DMS114 treated with DMSO at 0.1 percent for 48 hours (cell line): Measurements from ENCODE around the gene MUCL3.
"Not testable (repeated sequence)": the region's sequence is repeated elsewhere in the genome, so short reads cannot be mapped to it uniquely, and the experiment has no call there.

Experiments
- DNase-seq: peaks from one replicate; lab custom pipeline; 2025; ENCODE audit not compliant: unreplicated experiment; lab: John Stamatoyannopoulos, UW

Gene MUCL3

DNA sequence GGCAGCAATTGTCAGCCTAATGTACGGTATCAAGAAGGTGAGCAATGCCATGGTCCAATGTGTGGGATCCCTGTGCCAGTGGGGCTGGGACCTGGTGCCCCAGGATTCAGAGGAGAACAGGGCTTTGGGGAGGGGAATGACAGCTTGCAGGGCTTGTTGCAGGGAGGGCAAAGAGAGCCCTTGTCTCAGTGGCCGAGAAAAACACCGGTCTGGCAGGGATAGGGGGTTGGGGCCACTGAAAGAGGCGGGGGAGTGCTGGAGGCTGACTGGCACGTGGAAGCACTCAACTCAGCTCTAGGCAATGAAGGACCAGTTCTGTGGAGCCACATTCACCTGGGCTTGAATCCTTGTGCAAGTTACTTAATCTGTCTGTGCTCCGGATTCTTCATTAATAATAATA is 3.5 kb upstream of the MUCL3 start:
- DNase-seq: no peak

DNA sequence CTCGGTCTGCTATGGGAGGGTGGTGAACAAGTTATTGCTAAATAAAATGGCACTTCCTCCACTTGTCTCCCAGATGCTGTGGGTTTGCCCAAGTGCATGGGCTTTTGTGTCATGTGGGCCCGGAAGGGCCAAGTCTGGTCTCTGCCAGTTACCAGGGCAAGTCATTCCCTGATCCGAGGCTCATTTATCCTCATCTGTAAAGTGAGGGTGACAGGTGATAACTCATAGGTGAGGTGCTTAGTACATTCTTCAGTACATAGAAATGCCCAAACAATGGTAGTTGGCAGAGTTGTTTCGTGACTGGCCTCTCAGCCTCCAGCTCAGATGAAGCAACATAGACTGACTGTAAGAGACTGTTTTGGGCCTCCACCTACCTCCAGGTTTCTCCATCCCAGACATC is 2.0 kb upstream of the MUCL3 start:
- DNase-seq: no peak

DNA sequence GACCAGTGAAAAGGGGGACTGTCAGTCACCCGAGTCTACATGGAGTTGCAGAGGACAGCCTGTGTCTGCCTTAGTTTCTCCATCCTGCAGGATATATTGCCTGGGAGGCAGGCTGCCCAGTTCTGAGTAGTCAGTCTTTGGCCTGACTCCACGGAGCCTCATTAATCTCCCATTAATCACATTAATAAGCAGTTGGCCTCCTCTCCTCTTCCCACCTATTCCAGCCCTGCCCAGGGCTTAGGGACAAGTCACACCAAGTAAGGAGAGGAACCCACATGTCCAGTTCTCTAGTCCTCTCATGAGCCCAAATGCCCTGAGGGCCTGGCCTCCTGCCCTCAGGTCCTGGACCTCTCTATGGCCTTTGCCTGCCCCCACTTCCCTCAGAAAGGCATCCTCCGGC is 1.3 kb upstream of the MUCL3 start:
- no peak for DNase-seq

DNA sequence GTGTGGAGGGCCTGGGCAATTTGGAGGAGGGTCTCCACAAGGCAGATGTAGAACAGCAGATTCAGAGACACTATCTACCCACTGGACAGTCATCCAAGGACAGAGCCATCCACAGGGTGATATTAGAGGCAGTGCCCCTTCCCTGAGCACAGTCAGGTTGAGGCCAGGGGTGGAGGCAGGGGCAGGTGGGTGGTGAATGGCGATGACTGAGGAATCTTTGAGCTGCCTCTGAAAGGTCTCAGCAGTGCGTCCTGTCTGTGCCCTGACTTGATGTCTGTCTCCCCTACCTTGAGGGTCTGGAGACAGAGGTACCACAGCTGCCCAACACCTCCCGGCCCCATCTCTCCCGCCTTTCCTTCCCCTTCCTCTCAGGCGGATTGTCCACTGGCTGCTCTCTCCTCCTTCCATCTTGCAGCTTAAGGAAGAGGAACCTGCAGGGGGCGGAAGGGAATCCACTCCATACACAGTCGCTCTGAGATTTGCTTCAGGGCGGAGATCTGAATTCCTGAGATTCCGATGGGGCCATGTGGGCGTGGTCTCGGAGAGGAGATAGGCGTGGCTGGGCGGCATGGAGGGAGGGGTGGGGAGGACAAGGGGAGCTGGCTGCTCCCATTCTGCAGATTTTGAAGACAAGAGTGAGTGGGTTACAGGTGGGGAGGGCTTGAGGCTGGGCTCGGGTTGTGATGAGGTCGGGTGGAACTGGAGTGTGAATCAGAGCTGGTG is 1.7 kb downstream of the MUCL3 start:
- DNase-seq: no peak

DNA sequence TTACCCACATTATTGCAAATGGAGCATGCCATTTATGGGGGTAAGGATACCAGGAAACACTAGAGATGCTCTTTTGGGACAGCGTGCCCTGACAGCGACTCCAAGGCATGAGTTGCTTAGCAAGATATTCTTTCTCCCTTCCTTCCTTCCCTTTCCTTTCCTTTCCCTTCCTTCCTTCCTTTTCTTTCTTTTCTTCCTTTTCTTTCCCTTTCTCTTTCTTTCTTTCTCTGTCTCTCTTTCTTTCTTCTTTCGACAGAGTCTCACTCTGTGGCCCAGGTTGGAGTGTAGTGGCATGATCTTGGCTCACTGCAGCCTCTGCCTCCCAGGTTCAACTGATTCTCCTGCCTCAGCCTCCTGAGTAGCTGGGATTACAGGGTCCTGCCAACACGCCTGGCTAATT is 3.3 kb downstream of the MUCL3 start:
- no peak for DNase-seq

DNA sequence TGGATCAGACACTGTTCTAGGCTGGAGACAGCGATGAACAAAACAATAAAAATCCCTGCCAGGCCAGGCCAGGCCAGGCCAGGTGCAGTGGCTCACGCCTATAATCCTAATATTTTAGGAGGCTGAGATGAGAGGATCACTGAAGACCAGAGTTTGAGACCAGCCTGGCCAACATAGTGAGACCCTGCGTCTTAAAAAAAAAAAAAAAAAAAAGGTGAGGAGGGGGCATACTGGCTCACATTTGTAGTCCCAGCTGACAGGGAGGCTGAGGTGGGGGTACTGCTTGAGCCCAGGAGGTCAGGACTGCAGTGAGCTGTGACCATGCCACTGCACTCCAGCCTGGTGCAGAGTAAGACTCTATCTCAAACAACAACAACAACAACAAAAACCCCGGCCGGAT is 4.5 kb downstream of the MUCL3 start:
- no peak for DNase-seq

DNA sequence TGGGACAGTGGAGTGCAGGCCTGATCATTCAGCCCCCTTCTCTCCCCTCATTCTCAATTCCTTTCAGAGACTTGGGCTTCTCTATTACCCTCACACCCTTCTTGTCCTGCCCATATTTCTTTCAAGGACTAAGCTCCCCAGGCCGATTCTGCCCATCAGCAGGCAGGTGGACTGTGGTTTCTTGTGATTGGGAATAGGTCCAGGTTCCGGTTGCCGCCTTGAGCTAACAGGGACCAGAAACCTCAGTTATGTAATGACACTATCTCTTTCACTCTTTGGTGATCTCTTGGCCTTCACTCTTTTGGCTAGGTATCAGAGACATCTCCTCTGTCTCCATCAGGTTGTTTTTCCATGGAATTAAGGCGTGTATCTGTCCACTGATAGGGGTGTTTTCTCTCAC is 6.5 kb downstream of the MUCL3 start:
- DNase-seq: no peak

DNA sequence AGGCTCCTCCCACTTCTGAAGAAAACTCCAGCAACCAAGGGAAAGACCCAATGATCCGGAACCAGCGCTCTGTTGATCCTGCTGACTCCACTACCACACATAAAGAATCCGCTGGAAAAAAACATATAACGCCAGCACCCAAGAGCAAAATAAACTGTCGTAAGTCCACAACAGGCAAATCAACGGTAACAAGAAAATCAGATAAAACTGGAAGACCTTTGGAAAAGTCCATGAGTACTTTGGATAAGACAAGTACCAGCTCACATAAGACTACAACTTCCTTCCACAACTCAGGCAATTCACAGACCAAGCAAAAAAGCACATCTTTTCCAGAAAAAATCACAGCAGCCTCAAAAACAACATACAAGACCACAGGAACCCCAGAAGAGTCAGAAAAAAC is 8.0 kb downstream of the MUCL3 start:
- DNase-seq: no peak

DNA sequence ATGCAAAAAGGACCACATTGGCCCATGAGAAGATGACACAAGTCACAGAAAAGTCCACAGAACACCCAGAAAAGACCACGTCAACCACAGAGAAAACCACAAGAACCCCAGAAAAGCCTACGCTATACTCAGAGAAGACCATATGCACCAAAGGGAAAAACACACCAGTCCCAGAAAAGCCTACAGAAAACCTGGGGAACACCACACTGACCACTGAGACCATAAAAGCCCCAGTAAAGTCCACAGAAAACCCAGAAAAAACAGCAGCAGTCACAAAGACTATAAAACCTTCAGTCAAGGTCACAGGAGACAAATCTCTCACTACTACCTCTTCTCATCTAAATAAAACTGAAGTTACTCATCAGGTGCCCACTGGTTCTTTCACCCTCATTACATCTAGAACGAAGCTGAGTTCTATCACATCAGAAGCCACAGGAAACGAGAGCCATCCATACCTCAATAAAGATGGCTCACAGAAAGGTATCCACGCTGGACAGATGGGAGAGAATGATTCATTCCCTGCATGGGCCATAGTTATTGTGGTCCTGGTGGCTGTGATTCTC is 11.2 kb downstream of the MUCL3 start:
- DNase-seq: no peak

DNA sequence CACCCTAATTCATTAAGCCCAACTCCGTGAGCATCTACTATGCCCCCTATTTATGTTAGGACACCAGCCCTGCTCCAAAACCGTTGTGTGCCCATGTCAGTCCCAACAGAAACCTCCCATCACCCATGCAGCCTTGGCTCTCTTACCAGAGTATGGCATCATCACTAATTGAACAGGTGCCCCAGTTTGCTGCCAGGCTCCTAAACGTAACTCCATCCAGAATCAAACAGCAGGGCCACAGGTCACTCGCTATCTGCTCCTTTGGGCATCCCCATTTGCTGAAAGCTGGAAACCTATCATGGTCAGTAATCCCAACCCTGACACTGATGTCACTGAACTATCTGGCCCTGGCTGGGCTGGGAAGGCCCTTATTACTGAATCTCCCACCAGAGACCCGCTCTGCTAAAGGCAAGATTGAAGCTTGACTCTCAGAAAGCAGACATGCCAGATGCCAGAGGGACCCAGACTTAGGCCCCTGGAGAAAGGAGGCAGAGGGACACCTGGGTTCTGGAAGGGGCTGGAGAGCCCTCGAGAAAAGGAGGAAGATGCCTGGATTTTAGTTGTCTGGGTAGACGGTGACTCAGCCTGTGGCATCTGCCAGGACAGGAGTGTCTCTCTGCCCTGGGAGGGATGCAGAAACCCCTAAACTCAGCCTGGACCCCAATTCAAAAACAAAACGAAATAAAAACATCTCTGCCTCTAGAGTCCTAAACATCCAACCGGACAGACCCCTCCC is 14.0 kb downstream of the MUCL3 start:
- DNase-seq: no peak

DNA sequence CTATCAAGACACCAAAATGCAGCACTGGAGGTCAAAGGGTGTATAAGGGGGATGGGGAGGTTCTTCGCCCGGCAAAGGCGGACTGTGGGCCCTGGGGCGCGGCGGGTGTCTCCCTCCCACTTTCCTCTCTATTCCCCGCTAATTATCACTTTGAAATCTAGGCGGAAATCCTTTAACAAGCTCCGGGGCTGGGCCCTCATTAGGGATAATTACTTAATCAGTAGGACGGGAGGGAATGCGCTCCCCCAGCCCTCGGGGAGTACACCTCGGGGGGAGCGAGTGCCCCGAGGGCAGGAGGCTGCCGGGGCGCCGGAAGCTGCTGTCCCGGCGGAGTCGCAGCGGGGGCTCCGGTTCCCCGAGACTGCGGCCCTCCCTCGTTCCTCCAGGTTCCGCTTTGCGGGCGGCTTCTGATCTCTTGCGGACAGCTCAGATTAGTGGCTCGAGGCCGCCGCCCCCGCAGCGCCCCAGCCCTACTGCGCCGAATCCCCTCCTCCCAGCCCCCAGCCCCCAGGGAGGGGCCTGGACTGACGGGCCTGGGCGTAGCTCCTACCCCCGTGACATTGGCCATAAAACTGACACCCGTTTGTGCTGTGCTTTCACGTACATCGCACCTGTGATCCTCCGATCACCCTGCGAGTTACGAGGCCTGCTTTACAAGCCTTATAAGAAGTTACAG is 14.7 kb downstream of the MUCL3 start:
- no peak for DNase-seq

DNA sequence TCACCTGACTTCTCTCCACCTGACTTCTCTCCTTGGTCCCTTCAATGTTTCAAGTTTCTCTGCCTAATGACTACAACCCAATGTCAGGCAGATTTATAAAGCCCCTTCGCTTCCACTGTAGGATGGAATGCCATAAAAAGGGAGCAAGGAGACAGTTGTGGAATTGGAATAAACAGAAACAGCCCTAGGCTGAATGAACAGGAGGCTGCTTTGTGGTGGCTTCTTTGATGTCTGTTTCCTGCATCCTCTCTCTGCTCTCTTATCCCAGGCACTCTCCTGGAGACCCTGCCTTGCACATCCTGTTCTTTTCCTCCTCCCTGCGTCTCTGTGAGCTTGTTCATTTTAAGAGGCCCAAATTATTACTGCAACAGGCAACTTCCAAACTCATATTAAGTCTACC is 16.9 kb downstream of the MUCL3 start:
- DNase-seq: no peak

DNA sequence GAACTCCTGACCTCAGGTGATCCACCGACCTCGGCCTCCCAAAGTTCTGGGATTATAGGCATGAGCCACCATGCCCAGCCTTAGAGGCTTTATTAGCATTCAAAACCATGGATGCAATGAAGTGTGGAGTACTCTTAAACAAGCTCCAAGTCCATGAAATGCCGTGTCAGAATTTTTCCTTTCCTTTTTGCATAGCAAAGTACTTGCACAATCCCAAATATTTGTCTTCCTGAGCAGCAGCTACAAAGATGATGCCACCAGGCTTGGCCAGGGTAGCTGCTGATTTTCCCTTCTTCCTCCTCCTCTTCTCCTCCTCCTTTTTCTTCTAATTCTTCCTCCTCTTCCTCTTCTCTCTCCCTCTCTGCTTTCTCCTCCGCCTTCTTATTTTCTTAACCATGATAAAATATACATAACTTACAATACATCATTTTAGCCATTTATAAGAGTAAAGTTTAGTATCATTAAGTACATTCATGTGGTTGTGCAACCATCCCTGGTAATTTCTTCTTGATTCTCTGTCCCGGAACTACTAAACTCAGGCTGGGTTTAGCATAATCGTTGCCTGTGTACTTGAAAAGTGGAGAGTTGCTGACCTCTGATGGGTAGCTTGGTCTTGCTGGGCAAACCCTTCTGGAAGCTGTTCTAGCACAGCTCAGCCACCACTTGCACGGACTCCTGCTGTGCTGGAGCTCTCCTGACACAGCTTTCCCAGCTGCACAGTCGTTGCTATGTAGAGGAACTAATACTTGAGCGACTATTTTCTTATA is 20.3 kb downstream of the MUCL3 start:
- DNase-seq: no peak

DNA sequence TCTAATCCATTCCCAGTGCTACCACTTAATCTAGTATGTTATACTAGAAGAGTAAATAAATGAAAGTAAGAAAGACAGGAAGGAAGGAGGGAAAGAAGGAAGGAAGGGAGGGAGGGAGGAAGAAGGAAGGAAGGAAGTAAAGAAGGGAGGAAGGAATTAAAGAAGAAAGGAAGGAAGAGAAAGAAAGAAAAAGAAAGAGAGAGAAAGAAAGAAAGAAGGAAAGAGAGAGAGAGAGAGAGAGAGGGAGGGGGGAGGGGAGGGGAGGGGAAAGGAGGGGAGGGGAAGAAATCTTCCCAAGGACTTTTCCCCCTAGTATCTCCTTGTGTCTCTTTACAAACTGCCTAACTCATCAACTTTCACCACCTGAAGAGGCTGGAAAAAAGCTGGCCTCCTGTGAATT is 21.9 kb downstream of the MUCL3 start:
- no peak for DNase-seq

DNA sequence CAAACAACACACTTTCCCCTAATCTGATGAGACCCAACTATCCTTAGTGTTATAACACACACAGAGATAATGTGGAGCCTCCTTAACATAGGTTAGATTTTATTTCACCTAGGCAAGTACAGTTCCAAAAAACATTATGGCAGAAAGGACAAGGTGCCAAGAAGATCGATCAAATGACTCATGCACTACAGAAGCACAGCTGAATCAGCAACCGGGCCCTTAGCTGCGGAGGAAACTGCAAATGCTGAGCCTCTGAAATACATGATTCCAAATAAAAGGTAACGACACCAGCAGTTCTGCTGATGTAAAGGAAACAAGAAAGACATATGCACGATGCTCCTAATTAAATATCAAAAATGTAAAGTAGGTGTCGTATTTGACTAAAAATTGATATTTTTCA is 22.9 kb downstream of the MUCL3 start:
- DNase-seq: no peak

DNA sequence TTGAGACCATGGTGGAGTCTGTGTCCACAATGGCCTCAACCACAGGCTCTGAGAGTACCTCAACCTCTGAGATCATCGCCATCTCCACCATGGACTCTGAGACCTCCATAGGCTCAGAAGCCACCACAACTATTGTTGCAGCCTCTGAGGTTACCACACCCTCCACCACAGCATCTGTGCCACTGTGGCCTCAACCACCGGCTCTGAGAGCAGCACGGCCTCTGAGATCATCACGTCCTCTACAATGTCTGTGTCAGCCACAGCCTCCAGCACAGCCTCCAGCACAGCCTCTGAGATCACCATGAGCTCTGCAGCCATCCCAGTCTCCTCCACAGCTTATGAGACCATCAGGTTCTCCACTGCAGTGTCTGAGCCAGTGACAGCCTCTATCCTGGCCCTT is 23.3 kb downstream of the MUCL3 start:
- DNase-seq: no peak

DNA sequence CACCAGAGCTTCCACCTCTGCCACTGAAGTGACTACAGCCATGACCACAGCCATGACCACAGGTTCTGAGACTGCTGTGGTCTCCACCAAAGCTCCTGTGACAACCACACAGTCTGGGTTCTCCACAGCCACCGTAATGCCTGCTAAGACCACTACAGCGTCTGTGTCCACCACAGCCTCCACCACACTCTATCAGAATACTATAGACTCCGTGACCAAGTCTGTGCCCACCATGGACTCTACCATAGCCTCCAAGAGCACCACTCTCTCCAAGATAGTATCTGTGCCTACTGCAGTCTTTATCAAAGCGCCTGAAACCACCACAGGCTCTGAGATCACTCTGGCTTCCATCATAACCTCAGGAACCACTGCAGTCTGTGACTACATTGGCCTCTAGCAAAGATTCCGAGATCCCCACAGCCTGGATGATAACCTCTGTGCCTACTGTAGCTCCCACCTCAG is 24.4 kb downstream of the MUCL3 start:
- no peak for DNase-seq

DNA sequence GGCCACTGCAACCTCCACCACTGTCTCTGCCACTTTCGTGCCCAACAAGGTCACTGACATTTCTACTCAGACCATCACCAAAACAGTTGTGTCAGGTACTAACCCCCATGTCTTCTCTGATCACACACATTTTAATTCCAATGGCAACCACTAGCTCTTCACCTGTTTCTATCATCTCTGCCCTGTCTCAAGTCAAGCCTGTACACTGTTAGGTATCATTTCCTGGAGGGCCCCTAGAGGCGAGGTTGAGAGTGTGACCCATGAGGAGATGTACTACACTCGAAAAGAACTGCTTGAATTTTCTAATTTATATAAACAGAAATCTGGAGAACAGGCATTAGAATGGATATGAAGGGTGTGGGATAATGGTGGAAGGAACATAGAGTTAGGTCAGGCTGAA is 25.4 kb downstream of the MUCL3 start:
- no peak for DNase-seq

DNA sequence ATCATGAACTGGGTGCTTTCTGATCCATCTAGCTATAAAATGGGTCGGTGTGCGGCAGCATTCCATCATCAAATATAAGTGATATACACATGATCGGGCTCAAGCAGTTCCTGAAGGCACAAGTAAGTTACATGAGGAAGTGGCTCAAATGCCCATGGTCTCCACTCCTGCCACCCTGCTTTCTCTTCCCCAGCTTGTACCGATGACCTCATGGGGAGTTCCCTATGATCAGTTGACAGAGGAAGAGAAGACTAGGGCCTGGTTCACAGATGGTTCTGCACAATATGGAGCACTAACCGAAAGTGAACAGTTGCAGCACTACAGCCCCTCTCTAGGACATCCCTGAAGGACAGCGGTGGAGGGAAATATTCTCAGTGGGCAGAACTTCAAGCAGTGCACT is 28.4 kb downstream of the MUCL3 start:
- not testable (repeated sequence) for DNase-seq

DNA sequence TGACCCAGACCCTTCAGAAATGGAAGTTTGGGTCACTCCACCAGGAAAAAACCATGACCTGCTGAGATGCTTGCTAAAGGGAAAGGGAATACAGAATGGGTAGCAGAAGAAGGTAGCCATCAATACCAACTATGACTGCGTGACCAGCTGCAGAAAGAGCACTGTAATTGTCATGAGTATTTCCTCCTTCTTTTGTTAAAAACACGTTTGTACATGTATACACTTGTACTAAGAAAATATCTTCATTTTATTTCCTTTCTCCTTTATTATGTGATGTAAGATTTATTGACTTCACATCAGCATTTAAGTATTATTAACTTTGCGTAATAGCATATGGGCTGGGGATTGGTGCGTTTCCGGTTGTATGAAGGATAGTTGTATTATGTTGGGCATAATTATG is 30.2 kb downstream of the MUCL3 start:
- no peak for DNase-seq

DNA sequence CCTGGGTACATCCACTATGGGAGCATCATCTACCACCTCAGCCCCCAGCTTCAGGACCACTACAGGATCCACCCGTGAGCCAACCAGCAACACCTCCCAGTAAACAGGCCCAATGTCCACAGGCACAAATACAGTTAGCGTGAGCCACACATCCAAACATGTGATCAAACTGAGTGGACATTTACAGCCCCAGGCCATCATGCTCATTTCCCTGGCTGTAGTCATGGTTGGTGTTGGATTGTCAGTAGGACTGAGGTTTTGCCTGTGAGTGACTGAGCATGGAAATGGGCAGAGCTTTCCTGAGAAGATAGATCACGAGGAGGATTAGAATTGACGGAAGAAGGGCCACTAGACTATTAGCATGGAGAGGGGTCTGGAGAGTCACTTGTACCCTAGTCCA is 32.0 kb downstream of the MUCL3 start:
- DNase-seq: no peak
